GM12878 (cell line): ENCODE measurements around the gene SMARCE1. TPM values are rescaled to one million over a fixed set of nuclear protein-coding genes. Genes with fewer than 3 reads are reported as not detected.

Source experiments
- ATF7 ChIP-seq: fragments of 450-650 bp; IDR thresholded peaks from 2 replicates; pipeline ENCODE4 v1.6.1; 2016; ENCODE audit warnings: low read depth, mild to moderate bottlenecking
- CEBPB ChIP-seq, 2 experiments: fragments of 150-350 bp in 1 of 2; IDR thresholded peaks; 2 replicates each; pipeline ENCODE4 v1.6.1; 2012 to 2014; ENCODE audit warnings: low read depth in 2 of 2, low read length in 2 of 2, borderline replicate concordance in 1 of 2, inconsistent platforms in 1 of 2
- CREM ChIP-seq: IDR thresholded peaks from 2 replicates; pipeline ENCODE4 v1.6.1; 2014; ENCODE audit warnings: antibody characterized with exemption, low read depth
- DPF2 ChIP-seq: fragments of 450-650 bp; IDR thresholded peaks from 2 replicates; pipeline ENCODE4 v1.6.1; 2017; ENCODE audit warnings: mild to moderate bottlenecking
- EED ChIP-seq: sonication (generic); IDR thresholded peaks from 2 replicates; pipeline ENCODE4 v1.6.1; 2016; ENCODE audit warnings: antibody characterized with exemption, low read depth
- MEF2B ChIP-seq: fragments of 450-650 bp; IDR thresholded peaks from 2 replicates; pipeline ENCODE4 v1.6.1; 2018; ENCODE audit warnings: mild to moderate bottlenecking, moderate library complexity; ENCODE audit not compliant: partially characterized antibody, poor library complexity, severe bottlenecking
- MYB ChIP-seq: fragments of 150-350 bp; IDR thresholded peaks from 2 replicates; pipeline ENCODE4 v1.6.1; 2014; ENCODE audit warnings: mild to moderate bottlenecking, low read depth, low read length, borderline replicate concordance
- NR2F1 ChIP-seq: fragments of 450-650 bp; conservative IDR thresholded peaks from 2 replicates; pipeline ENCODE4 v1.6.1; 2017; ENCODE audit warnings: mild to moderate bottlenecking
- PKNOX1 ChIP-seq: fragments of 450-650 bp; IDR thresholded peaks from 2 replicates; pipeline ENCODE4 v1.6.1; 2016; ENCODE audit warnings: mild to moderate bottlenecking
- RBBP5 ChIP-seq: fragments of 200-600 bp; sonication (generic); conservative IDR thresholded peaks from 2 replicates; pipeline ENCODE4 v1.6.1; 2016
- SUZ12 ChIP-seq: fragments of 200-600 bp; sonication (generic); IDR thresholded peaks from one replicate; pipeline ENCODE4 v1.6.1; 2018; ENCODE audit warnings: antibody characterized with exemption, mild to moderate bottlenecking; ENCODE audit not compliant: unreplicated experiment
- polyA plus RNA-seq, 11 experiments: library from polyadenylated mRNA; depleted of rRNA in 4 of 11; unstranded in 6 of 11; stranded (reverse) in 5 of 11; fragments of >200 nt; fragmentation: Nextera tagmentation in 4 of 11; fragmentation: Illumina TruSeq in 1 of 11; extraction: Ambion mirVana in 4 of 11; extraction: Trizol in 1 of 11; gene quantifications; 1 replicate in 1 of 11; 2 replicates in 10 of 11; pipeline versions ENCODE4 v1.2.1 to v1.2.3, GENCODE V29; 2011 to 2016; ENCODE audit warnings: inconsistent platforms in 2 of 11, missing spikeins in 2 of 11, low read depth in 1 of 11
- total RNA-seq, 4 experiments: library from RNA; depleted of rRNA in 3 of 4; stranded (reverse); fragments of >200 nt in 3 of 4; fragmentation: Illumina TruSeq in 1 of 4; extraction: Trizol in 1 of 4; gene quantifications; 2 replicates each; pipeline versions ENCODE4 v1.2.1 to v1.2.3, GENCODE V29; 2013 to 2021
- TF ChIP-seq, protein P1 (sequence below): fragments of 450-650 bp; formaldehyde crosslinking; IDR thresholded peaks from 2 replicates; pipeline ENCODE4 v1.4.0; 2020; ENCODE audit warnings: mild to moderate bottlenecking, moderate library complexity

SMARCE1 gene
- total and polyA plus RNA-seq, 10 of the 15 experiments (the other 5 are each of a cell fraction or from before 2014, with no cell fraction given), result 87.9 to 191 (median 132) TPM

- peak; percentile 48 for TF ChIP-seq MEF2B
- TF ChIP-seq SUZ12, result no peak
- no peak for TF ChIP-seq EED
- TF ChIP-seq ATF7, result peak; percentile 78
- TF ChIP-seq, protein P1, sequence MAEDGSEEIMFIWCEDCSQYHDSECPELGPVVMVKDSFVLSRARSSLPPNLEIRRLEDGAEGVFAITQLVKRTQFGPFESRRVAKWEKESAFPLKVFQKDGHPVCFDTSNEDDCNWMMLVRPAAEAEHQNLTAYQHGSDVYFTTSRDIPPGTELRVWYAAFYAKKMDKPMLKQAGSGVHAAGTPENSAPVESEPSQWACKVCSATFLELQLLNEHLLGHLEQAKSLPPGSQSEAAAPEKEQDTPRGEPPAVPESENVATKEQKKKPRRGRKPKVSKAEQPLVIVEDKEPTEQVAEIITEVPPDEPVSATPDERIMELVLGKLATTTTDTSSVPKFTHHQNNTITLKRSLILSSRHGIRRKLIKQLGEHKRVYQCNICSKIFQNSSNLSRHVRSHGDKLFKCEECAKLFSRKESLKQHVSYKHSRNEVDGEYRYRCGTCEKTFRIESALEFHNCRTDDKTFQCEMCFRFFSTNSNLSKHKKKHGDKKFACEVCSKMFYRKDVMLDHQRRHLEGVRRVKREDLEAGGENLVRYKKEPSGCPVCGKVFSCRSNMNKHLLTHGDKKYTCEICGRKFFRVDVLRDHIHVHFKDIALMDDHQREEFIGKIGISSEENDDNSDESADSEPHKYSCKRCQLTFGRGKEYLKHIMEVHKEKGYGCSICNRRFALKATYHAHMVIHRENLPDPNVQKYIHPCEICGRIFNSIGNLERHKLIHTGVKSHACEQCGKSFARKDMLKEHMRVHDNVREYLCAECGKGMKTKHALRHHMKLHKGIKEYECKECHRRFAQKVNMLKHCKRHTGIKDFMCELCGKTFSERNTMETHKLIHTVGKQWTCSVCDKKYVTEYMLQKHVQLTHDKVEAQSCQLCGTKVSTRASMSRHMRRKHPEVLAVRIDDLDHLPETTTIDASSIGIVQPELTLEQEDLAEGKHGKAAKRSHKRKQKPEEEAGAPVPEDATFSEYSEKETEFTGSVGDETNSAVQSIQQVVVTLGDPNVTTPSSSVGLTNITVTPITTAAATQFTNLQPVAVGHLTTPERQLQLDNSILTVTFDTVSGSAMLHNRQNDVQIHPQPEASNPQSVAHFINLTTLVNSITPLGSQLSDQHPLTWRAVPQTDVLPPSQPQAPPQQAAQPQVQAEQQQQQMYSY (CRISPR knock-in tag), result no peak
- TF ChIP-seq MYB, result no peak
- TF ChIP-seq PKNOX1, result peak; percentile 38; the same call in 1 of the 2 replicates
- 0 out of 2 replicates have a peak, but pooled peaks have one; percentile 16 for TF ChIP-seq DPF2
- TF ChIP-seq NR2F1, result no peak
- no peak for TF ChIP-seq CEBPB (IDR thresholded peaks at IDR 0.05; ENCODE audit: borderline replicate concordance in 1 of 2, low read depth in 2 of 2, low read length in 2 of 2)
- no peak for TF ChIP-seq RBBP5
- TF ChIP-seq CREM, result no peak
These were observed 39.5 kb downstream of the SMARCE1 start (continued) for GRCh38 chr17:40608061-40608581.
